Measurements from ENCODE around the gene GLI2. TPM values are rescaled to one million over a fixed set of nuclear protein-coding genes. Genes with fewer than 3 reads are reported as not detected.

The GLI2 gene
- total RNA-seq, 2 experiments from 2014 or later = not detected

DNA sequence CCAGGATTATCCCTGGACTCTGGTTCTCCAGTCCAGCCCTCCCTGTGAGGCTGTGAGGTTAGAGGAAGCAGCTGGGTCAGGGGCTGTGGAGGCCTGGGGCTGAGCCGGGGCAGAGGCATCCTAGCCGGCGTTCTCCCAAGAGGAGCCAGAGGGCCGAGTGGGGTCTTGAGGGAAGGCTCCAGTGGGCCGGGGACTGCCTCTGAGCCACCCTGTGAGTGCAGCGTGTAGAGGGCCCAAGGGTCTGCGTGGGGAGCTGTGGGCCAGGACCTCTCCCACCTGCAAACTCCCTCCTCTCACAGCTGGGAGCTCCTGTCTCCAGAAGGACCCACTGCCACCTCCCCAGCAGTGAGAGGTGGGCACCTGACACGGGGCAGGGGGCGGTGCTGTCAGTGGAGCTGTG is 41.0 kb downstream of the GLI2 start:
- no peak for DNase-seq
- ChIA-PET CTCF (no interaction called here), POLR2A (no interaction called here)
- intact Hi-C loops (cut with DNase I, micrococcal nuclease) = no loop called here
- no peak for ATAC-seq
- Mint-ChIP-seq H3K27me3 (no peaks in the 10 kb centered on the region), H3K4me1 (no peaks in the 10 kb centered on the region), H3K36me3 (ENCODE audit: low read depth) (no peaks in the 10 kb centered on the region), H3K4me3 (no peak overlapping the region), H3K27ac (no peak overlapping the region), H3K9me3 (ENCODE audit: low read depth) (no peaks in the 10 kb centered on the region)

DNA sequence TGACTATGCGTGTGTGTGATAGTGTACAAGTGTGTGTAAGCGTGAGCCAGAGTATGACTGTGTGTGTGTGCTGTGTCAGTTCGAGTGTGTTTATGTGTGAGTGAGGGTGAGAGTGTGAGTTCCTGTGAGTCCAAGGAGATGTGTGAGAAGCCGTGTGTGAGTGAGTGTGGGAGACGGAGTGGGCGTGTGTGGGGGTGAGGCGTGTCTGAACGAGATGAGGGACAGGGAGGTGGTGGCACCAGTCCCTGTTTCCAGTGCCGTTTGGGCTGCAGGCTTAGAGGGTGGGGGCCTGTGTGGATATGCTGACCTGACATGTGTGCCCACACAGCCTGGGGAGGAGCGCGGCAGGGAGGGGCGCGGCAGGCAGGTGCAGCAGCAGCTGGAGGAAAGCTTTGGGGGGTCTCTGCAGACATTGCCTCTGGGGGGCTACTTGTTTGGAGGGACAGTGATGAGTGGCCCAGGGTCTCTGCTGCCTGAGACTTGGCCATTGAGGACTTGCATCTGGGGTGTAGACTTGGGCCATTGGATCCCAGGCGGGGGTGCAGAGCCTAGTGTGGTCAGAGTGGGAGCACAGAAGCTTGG is 41.6 kb downstream of the GLI2 start:
- no peaks in the 10 kb centered on the region for H3K9me3 Mint-ChIP-seq (ENCODE audit: low read depth)
- H3K4me3 Mint-ChIP-seq = no peak overlapping the region
- CTCF ChIA-PET = no interaction called here
- intact Hi-C loops (cut with DNase I, micrococcal nuclease) = no loop called here
- H3K36me3 Mint-ChIP-seq (ENCODE audit: low read depth) = no peaks in the 10 kb centered on the region
- ATAC-seq (no peak), DNase-seq (no peak)
- H3K27ac Mint-ChIP-seq = no peak overlapping the region
- POLR2A ChIA-PET = no interaction called here
- no peaks in the 10 kb centered on the region for H3K4me1 Mint-ChIP-seq
- H3K27me3 Mint-ChIP-seq = no peaks in the 10 kb centered on the region

DNA sequence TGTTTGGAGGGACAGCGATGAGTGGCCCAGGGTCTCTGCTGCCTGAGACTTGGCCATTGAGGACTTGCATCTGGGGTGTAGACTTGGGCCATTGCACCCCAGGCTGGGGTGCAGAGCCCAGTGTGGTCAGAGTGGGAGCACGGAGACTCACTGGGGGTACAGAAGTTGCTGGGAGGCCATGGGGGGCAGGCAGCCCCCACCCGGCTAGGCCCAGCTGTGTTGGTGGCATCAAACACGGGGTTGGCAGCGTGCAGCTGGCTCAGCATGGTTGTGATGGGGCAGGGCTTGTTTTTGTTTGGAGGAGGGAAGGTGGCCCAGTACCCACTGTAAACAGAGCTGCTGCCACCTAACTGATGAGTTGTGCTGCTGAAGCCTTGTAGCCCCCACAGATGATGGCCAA is 42.1 kb downstream of the GLI2 start:
- H3K27ac Mint-ChIP-seq = no peak overlapping the region
- CTCF ChIA-PET = no interaction called here
- POLR2A ChIA-PET = no interaction called here
- ATAC-seq (no peak), DNase-seq (no peak)
- H3K4me1 Mint-ChIP-seq = no peaks in the 10 kb centered on the region
- H3K4me3 Mint-ChIP-seq = no peak overlapping the region
- intact Hi-C loops (cut with DNase I, micrococcal nuclease) = no loop called here
- H3K36me3 Mint-ChIP-seq (ENCODE audit: low read depth) = no peaks in the 10 kb centered on the region
- no peaks in the 10 kb centered on the region for H3K27me3 Mint-ChIP-seq
- no peaks in the 10 kb centered on the region for H3K9me3 Mint-ChIP-seq (ENCODE audit: low read depth)

DNA sequence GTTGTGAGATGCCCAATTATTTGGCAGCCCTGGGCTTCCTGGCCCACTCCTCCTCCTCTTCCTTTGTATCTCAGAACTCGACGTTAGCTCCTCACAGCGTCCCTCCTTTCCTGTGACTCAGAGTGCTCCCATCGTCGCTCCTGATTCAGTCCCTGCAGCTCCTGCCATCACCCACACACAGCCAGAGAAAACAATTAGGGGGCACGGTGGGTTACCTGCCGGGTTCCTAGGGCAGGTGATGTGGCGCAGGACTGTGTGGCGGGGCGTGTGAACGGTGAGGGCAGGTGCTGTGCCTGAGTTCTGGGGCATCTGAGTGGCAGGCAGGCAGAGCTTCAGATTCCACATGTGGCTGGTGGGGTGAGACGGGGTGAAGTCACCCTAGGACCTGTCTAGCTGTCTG is 42.6 kb downstream of the GLI2 start:
- POLR2A ChIA-PET = no interaction called here
- ATAC-seq (no peak), DNase-seq (no peak)
- Mint-ChIP-seq H3K27ac (no peak overlapping the region), H3K4me3 (no peak overlapping the region), H3K27me3 (no peaks in the 10 kb centered on the region), H3K4me1 (peaks cover 3% of the 10 kb centered on the region), H3K36me3 (ENCODE audit: low read depth) (no peaks in the 10 kb centered on the region), H3K9me3 (ENCODE audit: low read depth) (no peaks in the 10 kb centered on the region)
- intact Hi-C loops (cut with DNase I, micrococcal nuclease) = no loop called here
- CTCF ChIA-PET = no interaction called here

DNA sequence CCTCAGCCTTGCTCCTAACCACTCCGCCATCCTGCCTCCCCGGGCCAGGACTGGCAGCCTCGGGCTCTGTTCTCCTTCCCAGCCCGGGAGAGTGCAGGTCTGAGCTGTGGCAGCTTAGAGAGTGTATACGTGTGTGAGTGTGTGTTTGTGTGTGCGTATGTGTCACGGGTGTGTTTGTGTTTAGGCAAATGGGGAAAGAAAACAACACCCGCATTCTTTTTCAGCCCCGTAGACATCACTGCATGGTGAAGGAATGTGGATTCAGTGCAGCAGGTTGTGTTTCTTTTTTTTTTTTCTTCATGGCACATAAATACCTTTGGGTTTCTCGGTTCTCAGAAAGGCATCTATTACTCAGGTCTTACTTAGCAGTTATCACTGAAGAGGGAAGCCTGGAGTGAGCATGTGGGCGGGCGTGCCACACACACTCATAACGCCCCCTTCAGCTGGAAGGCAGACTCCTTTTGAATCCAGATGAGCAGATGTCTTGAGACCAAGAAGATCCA is 44.2 kb downstream of the GLI2 start:
- ATAC-seq (no peak), DNase-seq (peak; percentile 14)
- H3K9me3 Mint-ChIP-seq (ENCODE audit: low read depth) = no peaks in the 10 kb centered on the region
- H3K4me3 Mint-ChIP-seq = no peak overlapping the region
- H3K4me1 Mint-ChIP-seq = peaks cover 5% of the 10 kb centered on the region
- no peak overlapping the region for H3K27ac Mint-ChIP-seq
- CTCF ChIA-PET = no interaction called here
- POLR2A ChIA-PET = no interaction called here
- H3K27me3 Mint-ChIP-seq = no peaks in the 10 kb centered on the region
- intact Hi-C loops (cut with DNase I, micrococcal nuclease) = no loop called here
- H3K36me3 Mint-ChIP-seq (ENCODE audit: low read depth) = no peaks in the 10 kb centered on the region

DNA sequence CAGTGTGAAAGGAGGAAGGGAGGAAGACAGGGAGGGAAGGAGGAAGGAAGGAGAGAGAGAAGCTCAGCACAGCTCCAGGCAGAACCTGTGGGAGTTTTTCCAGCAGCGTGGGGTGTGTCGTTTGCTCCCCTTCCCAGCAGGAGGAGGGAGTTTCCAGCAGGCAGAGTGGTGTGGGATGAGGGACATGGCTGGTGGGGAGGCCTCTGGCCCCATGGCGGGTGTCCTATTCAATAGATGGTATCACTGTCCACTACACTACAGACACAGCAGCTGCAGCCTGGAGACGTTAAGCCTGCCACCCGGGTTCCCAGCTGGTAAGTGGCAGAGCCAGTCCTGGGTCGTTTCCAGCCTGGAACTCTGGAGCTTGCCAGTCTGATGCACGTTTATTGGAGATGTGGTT is 44.7 kb downstream of the GLI2 start:
- Mint-ChIP-seq H3K4me1 (peaks cover 5% of the 10 kb centered on the region), H3K36me3 (ENCODE audit: low read depth) (no peaks in the 10 kb centered on the region), H3K27me3 (no peaks in the 10 kb centered on the region), H3K27ac (no peak overlapping the region), H3K9me3 (ENCODE audit: low read depth) (no peaks in the 10 kb centered on the region), H3K4me3 (no peak overlapping the region)
- ATAC-seq = no peak
- CTCF ChIA-PET = no interaction called here
- DNase-seq = no peak
- intact Hi-C loops (cut with DNase I, micrococcal nuclease) = no loop called here
- POLR2A ChIA-PET = no interaction called here

DNA sequence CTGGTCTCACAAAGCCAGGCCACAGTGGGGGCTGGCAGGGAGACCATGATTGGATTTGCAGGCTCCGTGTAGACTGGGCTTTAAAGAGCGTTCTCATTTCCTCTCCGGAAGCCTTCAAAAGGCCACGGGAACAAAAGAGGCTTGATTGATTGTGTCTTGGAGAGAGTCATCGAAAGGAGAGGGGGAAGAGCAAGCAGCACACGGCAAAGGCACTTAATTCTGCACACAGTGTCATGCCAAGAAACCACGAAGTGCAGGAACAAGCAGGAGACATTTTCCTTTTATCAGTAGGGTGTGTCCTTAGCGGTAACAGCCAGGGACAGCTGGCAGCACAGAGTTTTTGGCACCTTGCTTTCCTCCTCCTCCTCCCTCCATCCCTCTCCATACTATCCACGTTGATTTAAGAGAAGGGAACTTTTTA is 47.7 kb downstream of the GLI2 start:
- CTCF ChIA-PET = no interaction called here
- peaks cover 5% of the 10 kb centered on the region for H3K4me1 Mint-ChIP-seq
- intact Hi-C loops (cut with DNase I, micrococcal nuclease) = no loop called here

DNA sequence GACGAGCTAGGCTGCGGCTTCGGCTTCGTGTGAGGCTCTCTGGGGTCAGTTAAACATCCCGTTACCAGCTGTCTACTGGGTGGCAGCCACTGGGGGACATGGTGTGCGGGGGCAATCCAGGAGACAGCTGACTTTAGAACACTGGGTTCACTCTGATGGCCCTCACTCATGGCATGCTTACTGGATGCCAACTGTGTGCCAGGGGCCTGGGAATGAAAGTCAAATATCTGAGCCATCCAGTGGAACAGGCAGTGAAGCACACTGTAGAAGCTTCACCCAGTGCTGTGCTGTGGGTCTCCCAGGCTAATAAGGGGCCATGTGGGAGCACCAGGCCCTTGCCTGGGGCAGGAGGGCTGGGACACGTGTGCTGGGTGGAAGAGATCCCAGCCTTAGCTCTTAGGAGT is 48.3 kb downstream of the GLI2 start:
- ChIA-PET POLR2A (no interaction called here), CTCF (no interaction called here)
- Mint-ChIP-seq H3K27me3 (no peaks in the 10 kb centered on the region), H3K9me3 (ENCODE audit: low read depth) (no peaks in the 10 kb centered on the region), H3K4me1 (peaks cover 5% of the 10 kb centered on the region), H3K4me3 (no peak overlapping the region), H3K36me3 (ENCODE audit: low read depth) (no peaks in the 10 kb centered on the region), H3K27ac (no peak overlapping the region)
- DNase-seq = no peak
- intact Hi-C loops (cut with DNase I, micrococcal nuclease) = no loop called here
- ATAC-seq = no peak

More for the DNA sequence above, 47.7 kb downstream of the GLI2 start:
- POLR2A ChIA-PET = no interaction called here
- Mint-ChIP-seq H3K36me3 (ENCODE audit: low read depth) (no peaks in the 10 kb centered on the region), H3K27ac (no peak overlapping the region), H3K27me3 (no peaks in the 10 kb centered on the region), H3K9me3 (ENCODE audit: low read depth) (no peaks in the 10 kb centered on the region), H3K4me3 (no peak overlapping the region)
- ATAC-seq (peak; percentile 49), DNase-seq (no peak)
